Heart left ventricle (tissue), 16 donors: ENCODE measurements around the gene DBX2. TPM values are rescaled to one million over a fixed set of nuclear protein-coding genes. Genes with fewer than 3 reads are reported as not detected.

Experiments used
- ATAC-seq, 4 donors: fragments of 200-7000 bp; cut with Tn5 transposase; one replicate each; pipeline ENCODE4 v1.9.1; 2020 to 2022; ENCODE audit warnings: moderate library complexity in 4 of 4, mild to moderate bottlenecking in 3 of 4, moderate number of reproducible peaks in 1 of 4
- DNase-seq, 5 donors: peaks; one replicate each; pipeline ENCODE4 v3.0.0-alpha.2; 2020
- H3K27ac ChIP-seq, 12 donors: fragments of 200-600 bp; sonication (generic) in 4 of 12; one replicate each; pipeline versions ENCODE4 v1.5.0 to v1.8.0; 2016 to 2022; ENCODE audit warnings: mild to moderate bottlenecking in 2 of 12
- H3K27me3 ChIP-seq, 9 donors: fragments of 200-600 bp; sonication (generic) in 2 of 9; one replicate each; pipeline versions ENCODE4 v1.5.1 to v1.8.0; 2016 to 2022; ENCODE audit warnings: mild to moderate bottlenecking in 3 of 9
- H3K36me3 ChIP-seq, 9 donors: fragments of 200-600 bp; sonication (generic) in 2 of 9; one replicate each; pipeline versions ENCODE4 v1.5.0 to v1.8.0; 2018 to 2022; ENCODE audit warnings: mild to moderate bottlenecking in 2 of 9
- H3K4me1 ChIP-seq, 12 donors: fragments of 200-600 bp; sonication (generic) in 4 of 12; one replicate each; pipeline versions ENCODE4 v1.5.0 to v1.8.0; 2016 to 2022; ENCODE audit warnings: mild to moderate bottlenecking in 3 of 12
- H3K4me3 ChIP-seq, 12 donors: fragments of 200-600 bp; sonication (generic) in 4 of 12; one replicate each; pipeline versions ENCODE4 v1.5.0 to v1.8.0; 2017 to 2022; ENCODE audit warnings: mild to moderate bottlenecking in 9 of 12, moderate library complexity in 4 of 12
- H3K9me3 ChIP-seq, 12 donors: fragments of 200-600 bp; sonication (generic) in 4 of 12; one replicate each; pipeline versions ENCODE4 v1.5.0 to v1.8.0; 2016 to 2022; ENCODE audit warnings: mild to moderate bottlenecking in 1 of 12
- POLR2A ChIP-seq, 2 donors: fragments of 450-650 bp; IDR thresholded peaks; one replicate each; pipeline ENCODE4 v1.6.1; 2017; ENCODE audit warnings: antibody characterized with exemption in 2 of 2, mild to moderate bottlenecking in 2 of 2, moderate library complexity in 2 of 2
- WGBS, 4 donors: extraction: QIAGEN DNeasy Blood & Tissue Kit in 2 of 4; methylation state at CpG; one replicate each; pipeline versions ENCODE4 v1.1.5 to v1.1.7; 2013 to 2018; 5-methylcytosine and 5-hydroxymethylcytosine counted together
- intact Hi-C, 10 donors: fragments of 100-400 bp; cut with DNase I; formaldehyde crosslinking; loops; one replicate each; pipeline versions ENCODE4 v1.11.1 to v1.14.2; 2022
- polyA plus RNA-seq, 2 donors: library from polyadenylated mRNA; stranded (reverse); fragments of 200-250 nt; gene quantifications; one replicate each; pipeline ENCODE4 v1.2.3, GENCODE V29; 2013
- total RNA-seq, 9 donors: library from RNA; depleted of rRNA in 2 of 9; stranded (reverse); fragments of >200 nt in 2 of 9; fragmentation: NEBNext Ultra II Directional in 3 of 9; extraction: Animal tissue kit (Norgen Biotek cat#: 25700) in 3 of 9; gene quantifications; one replicate each; pipeline versions ENCODE4 v1.1.0 to v1.2.4, GENCODE V29; 2016 to 2023
- TF ChIP-seq, protein P1 (sequence below), 12 donors: fragments of 200-600 bp; sonication (generic) in 4 of 12; IDR thresholded peaks; one replicate each; pipeline versions ENCODE4 v1.5.0 to v1.8.0; 2018 to 2022; ENCODE audit warnings: antibody characterized with exemption in 12 of 12, mild to moderate bottlenecking in 5 of 12
- donor health status: ischemic (EF 13 %, LVEDD 7.1; RV severe dilation, severe dysfunction).
- donor health status: healthy with polysubstance abuse.
- donor health status: DM: no; HTN: yes; CAD: no.
- donor health status: DM: no; HTN: no; CAD: no.
- donor health status: ischemic (EF 25% LVEDD 6.9; RV normal size, moderate dysfunction).
- donor health status: ischemic (EF 25% LVEDD 5.7; RV mildly dilated, moderate dysfunction).
- donor health status: healthy.
- donor health status: DM: yes; HTN: yes; CAD: no.
- donor health status: ischemic (EF 35%, LVEDD 5.7; RV mildly dilated, moderate dysfunction).
- donor health status: nonischemic (EF 11% LVEDD 7.7; RV severe dilation, severe dysfunction).
- donor health status: DM: yes; HTN: yes; CAD: no.
- donor health status: PGD.
- donor health status: ischemic (EF 29% LVEDD 5.4; RV normal size, mild dysfunction).
- donor health status: nonischemic (EF 23%, LVEDD 6.1; RV moderate dilation, normal function).

Gene DBX2
- total and polyA plus RNA-seq, 11 donors, result 0.32 to 0.45 TPM; not detected in 9

- H3K36me3 ChIP-seq, result no peaks in the 10 kb centered on the region
- TF ChIP-seq POLR2A (IDR thresholded peaks at IDR 0.05), result no peak
- TF ChIP-seq, protein P1, sequence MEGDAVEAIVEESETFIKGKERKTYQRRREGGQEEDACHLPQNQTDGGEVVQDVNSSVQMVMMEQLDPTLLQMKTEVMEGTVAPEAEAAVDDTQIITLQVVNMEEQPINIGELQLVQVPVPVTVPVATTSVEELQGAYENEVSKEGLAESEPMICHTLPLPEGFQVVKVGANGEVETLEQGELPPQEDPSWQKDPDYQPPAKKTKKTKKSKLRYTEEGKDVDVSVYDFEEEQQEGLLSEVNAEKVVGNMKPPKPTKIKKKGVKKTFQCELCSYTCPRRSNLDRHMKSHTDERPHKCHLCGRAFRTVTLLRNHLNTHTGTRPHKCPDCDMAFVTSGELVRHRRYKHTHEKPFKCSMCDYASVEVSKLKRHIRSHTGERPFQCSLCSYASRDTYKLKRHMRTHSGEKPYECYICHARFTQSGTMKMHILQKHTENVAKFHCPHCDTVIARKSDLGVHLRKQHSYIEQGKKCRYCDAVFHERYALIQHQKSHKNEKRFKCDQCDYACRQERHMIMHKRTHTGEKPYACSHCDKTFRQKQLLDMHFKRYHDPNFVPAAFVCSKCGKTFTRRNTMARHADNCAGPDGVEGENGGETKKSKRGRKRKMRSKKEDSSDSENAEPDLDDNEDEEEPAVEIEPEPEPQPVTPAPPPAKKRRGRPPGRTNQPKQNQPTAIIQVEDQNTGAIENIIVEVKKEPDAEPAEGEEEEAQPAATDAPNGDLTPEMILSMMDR (IDR thresholded peaks at IDR 0.05), result no peak
- H3K4me3 ChIP-seq, result no peak overlapping the region
- no peaks in the 10 kb centered on the region for H3K9me3 ChIP-seq
- H3K4me1 ChIP-seq, result no peaks in the 10 kb centered on the region
- no peaks in the 10 kb centered on the region for H3K27me3 ChIP-seq
- no peak for DNase-seq
- intact Hi-C loops, result no loop called here
- H3K27ac ChIP-seq, result no peak overlapping the region
- WGBS, 4 donors, result 80 to 88% (median 84%) methylated on average over 3 of the region's 3 CpGs
- ATAC-seq, result no peak
Observed at GRCh38 chr12:45012749-45013148, 38.1 kb downstream of the DBX2 start.

DNA sequence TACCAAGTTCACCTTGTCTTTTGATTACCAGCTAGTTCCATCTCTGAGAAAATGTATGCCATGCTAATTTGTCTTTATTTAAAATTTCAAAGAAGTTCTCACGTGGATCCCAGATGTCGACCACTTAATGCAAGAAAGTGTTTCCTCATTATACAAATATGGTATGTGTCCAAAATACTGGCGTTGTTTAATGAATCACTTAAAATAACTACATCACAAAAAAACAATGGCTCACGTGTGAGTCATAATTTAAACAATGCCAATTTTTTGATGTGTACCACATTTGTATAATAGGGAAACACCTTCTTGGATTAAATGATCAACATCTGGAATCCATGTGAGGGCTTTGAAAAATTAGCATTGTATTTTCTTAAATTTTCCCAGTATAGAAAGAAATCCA lies 40.8 kb downstream of the DBX2 start:
- intact Hi-C loops, result no loop called here

GRCh38 chr12:45008211-45008610 lies 42.7 kb downstream of the DBX2 start:
- Histone ChIP-seq H3K4me1 (no peaks in the 10 kb centered on the region), H3K27me3 (no peaks in the 10 kb centered on the region), H3K9me3 (no peaks in the 10 kb centered on the region), H3K36me3 (no peaks in the 10 kb centered on the region), H3K27ac (no peak overlapping the region), H3K4me3 (no peak overlapping the region)
- DNase-seq, result no peak
- intact Hi-C loops, result no loop called here
- no peak for ATAC-seq
- TF ChIP-seq POLR2A (IDR thresholded peaks at IDR 0.05), result no peak
- TF ChIP-seq, protein P1 (IDR thresholded peaks at IDR 0.05), result no peak

More for the DNA sequence above, 40.8 kb downstream of the DBX2 start:
- ATAC-seq (no peak), DNase-seq (no peak)
- Histone ChIP-seq H3K4me1 (no peaks in the 10 kb centered on the region), H3K9me3 (no peaks in the 10 kb centered on the region), H3K27me3 (no peaks in the 10 kb centered on the region), H3K4me3 (no peak overlapping the region), H3K27ac (no peak overlapping the region), H3K36me3 (no peaks in the 10 kb centered on the region)
- no peak for TF ChIP-seq POLR2A (IDR thresholded peaks at IDR 0.05)
- TF ChIP-seq, protein P1 (IDR thresholded peaks at IDR 0.05), result no peak
- 43 to 58% (median 44%) methylated on average over 4 of the region's 4 CpGs for WGBS, 4 donors

GRCh38 chr12:44999355-44999754 lies 51.5 kb downstream of the DBX2 start:
- DNase-seq (no peak), ATAC-seq (no peak)
- Histone ChIP-seq H3K4me1 (no peaks in the 10 kb centered on the region), H3K4me3 (no peak overlapping the region), H3K27me3 (no peaks in the 10 kb centered on the region), H3K27ac (no peak overlapping the region), H3K36me3 (no peaks in the 10 kb centered on the region), H3K9me3 (peaks cover 0 to 8% (median 0%) of the 10 kb centered on the region in 12 donors)
- intact Hi-C loops, result no loop called here
- TF ChIP-seq POLR2A (IDR thresholded peaks at IDR 0.05), result no peak
- TF ChIP-seq, protein P1 (IDR thresholded peaks at IDR 0.05), result no peak
